A549 (cell line): Measurements from ENCODE around the gene RESF1. TPM values are rescaled to one million over a fixed set of nuclear protein-coding genes. Genes with fewer than 3 reads are reported as not detected.

Experiments
- ATAC-seq, 2 experiments: fragments of 200-7000 bp in 1 of 2; fragments of >200 bp in 1 of 2; cut with Nextera tagmentation in 1 of 2; cut with Tn5 transposase in 1 of 2; 3 replicates each; pipeline versions ENCODE4 v1.8.0 to v1.9.1; 2018 to 2020; ENCODE audit warnings: mild to moderate bottlenecking in 1 of 2, moderate library complexity in 1 of 2
- CTCF ChIA-PET: fragments of 300-600 bp; sonication (Branson Sonifier 250); formaldehyde crosslinking; extraction: SDS; loops from one replicate; lab custom pipeline; 2021; ENCODE audit warnings: antibody characterized with exemption, inconsistent platforms; lab: Yijun Ruan, JAX
- POLR2A ChIA-PET: fragments of 350-600 bp; formaldehyde crosslinking; extraction: SDS; loops from one replicate; lab custom pipeline; 2021; ENCODE audit warnings: antibody characterized with exemption, inconsistent platforms; lab: Yijun Ruan, JAX
- DNase-seq, 2 experiments: peaks; one replicate each; pipeline versions ENCODE4 v3.0.0 to v3.0.0-alpha.2; 2011 to 2016; ENCODE audit warnings: low read depth in 1 of 2, low spot score in 1 of 2
- FAIRE-seq: peaks from 2 replicates; lab custom pipeline; 2011; peaks lifted over from hg19 to GRCh38; lab: Jason Lieb, UNC
- H3K27ac ChIP-seq, 2 experiments: fragments of >200 bp; sonication (Bioruptor Twin); formaldehyde crosslinking; 3 replicates each; pipeline ENCODE4 v1.5.1; 2016 to 2017
- H3K4me1 ChIP-seq: fragments of >200 bp; sonication (Bioruptor Twin); formaldehyde crosslinking; 3 replicates; pipeline ENCODE4 v1.6.1; 2016
- H3K4me2 ChIP-seq: fragments of >200 bp; sonication (Bioruptor Twin); formaldehyde crosslinking; 3 replicates; pipeline ENCODE4 v1.6.1; 2016
- H3K4me3 ChIP-seq: fragments of >200 bp; sonication (Bioruptor Twin); formaldehyde crosslinking; 3 replicates; pipeline ENCODE4 v1.5.1; 2016
- H3K9me3 ChIP-seq: fragments of >200 bp; sonication (Bioruptor Twin); formaldehyde crosslinking; 3 replicates; pipeline ENCODE4 v1.6.1; 2016
- CBX2 ChIP-seq: fragments of 200-600 bp; sonication (generic); IDR thresholded peaks from 2 replicates; pipeline ENCODE4 v1.6.1; 2016; ENCODE audit warnings: low read depth, mild to moderate bottlenecking, borderline replicate concordance
- CBX8 ChIP-seq: fragments of 200-600 bp; sonication (generic); IDR thresholded peaks from 2 replicates; pipeline ENCODE4 v1.6.1; 2016
- EHF ChIP-seq: fragments of 250-450 bp; sonication (Bioruptor Pico); IDR thresholded peaks from 2 replicates; pipeline ENCODE4 v1.5.0; 2020; ENCODE audit warnings: mild to moderate bottlenecking
- EHMT2 ChIP-seq: fragments of 200-600 bp; sonication (generic); IDR thresholded peaks from 2 replicates; pipeline ENCODE4 v1.6.1; 2016; ENCODE audit warnings: antibody characterized with exemption, low read depth, mild to moderate bottlenecking, moderate library complexity
- FOSL2 ChIP-seq, 2 experiments: fragments of 450-650 bp in 1 of 2; fragments of >200 bp in 1 of 2; sonication (Bioruptor Twin) in 1 of 2; formaldehyde crosslinking; IDR thresholded peaks; 2 replicates each; pipeline versions ENCODE4 v1.5.0 to v1.6.1; 2016 to 2020; ENCODE audit warnings: mild to moderate bottlenecking in 1 of 2, moderate library complexity in 1 of 2
- GATA3 ChIP-seq: IDR thresholded peaks from 2 replicates; pipeline ENCODE4 v1.6.1; 2012; ENCODE audit warnings: borderline replicate concordance
- HEYL ChIP-seq: fragments of 250-450 bp; sonication (Bioruptor Pico); IDR thresholded peaks from 2 replicates; pipeline ENCODE4 v1.8.0; 2021; ENCODE audit warnings: mild to moderate bottlenecking, moderate library complexity
- KDM1A ChIP-seq: fragments of 200-600 bp; sonication (generic); IDR thresholded peaks from 2 replicates; pipeline ENCODE4 v1.6.1; 2016; ENCODE audit warnings: low read depth, mild to moderate bottlenecking
- KDM5A ChIP-seq: fragments of 200-600 bp; sonication (generic); IDR thresholded peaks from 2 replicates; pipeline ENCODE4 v1.6.1; 2016; ENCODE audit warnings: antibody characterized with exemption, mild to moderate bottlenecking
- POLR2A ChIP-seq: IDR thresholded peaks from 2 replicates; pipeline ENCODE4 v1.6.1; 2012; ENCODE audit warnings: mild to moderate bottlenecking, low read length
- POLR2AphosphoS2 ChIP-seq: conservative IDR thresholded peaks from 2 replicates; pipeline ENCODE4 v1.6.1; 2012; ENCODE audit warnings: low read length, improper control_type of control experiment, inconsistent platforms
- RFX5 ChIP-seq: fragments of 450-650 bp; IDR thresholded peaks from 2 replicates; pipeline ENCODE4 v1.7.1; 2014; ENCODE audit warnings: antibody characterized with exemption, mild to moderate bottlenecking, moderate library complexity
- ZC3H11A ChIP-seq: fragments of 450-650 bp; IDR thresholded peaks from 2 replicates; pipeline ENCODE4 v1.6.1; 2014; ENCODE audit warnings: antibody characterized with exemption, mild to moderate bottlenecking
- ZFP36 ChIP-seq: fragments of 450-650 bp; IDR thresholded peaks from 2 replicates; pipeline ENCODE4 v1.6.1; 2014; ENCODE audit warnings: borderline replicate concordance; ENCODE audit not compliant: partially characterized antibody
- ZNF302 ChIP-seq: fragments of 250-450 bp; sonication (Bioruptor Pico); IDR thresholded peaks from 2 replicates; pipeline ENCODE4 v1.9.0; 2021; ENCODE audit warnings: inconsistent platforms, mild to moderate bottlenecking, moderate library complexity
- WGBS: methylation state at CpG from one replicate; pipeline ENCODE4 v1.1.6; 2017; ENCODE audit errors: missing lambda C conversion rate; 5-methylcytosine and 5-hydroxymethylcytosine counted together
- polyA plus RNA-seq, 4 experiments: library from polyadenylated mRNA; depleted of rRNA in 3 of 4; stranded (reverse); fragments of >200 nt; fragmentation: RNase III in 1 of 4; extraction: RNeasy Plus Mini Kit Qiagen cat#74134 plus additional on column Dnase treatment in 1 of 4; gene quantifications; 2 replicates in 3 of 4; 3 replicates in 1 of 4; pipeline ENCODE4 v1.2.3, GENCODE V29; 2011 to 2017
- TF ChIP-seq, protein P1 (sequence below): IDR thresholded peaks from 2 replicates; pipeline ENCODE4 v1.6.1; 2012
- TF ChIP-seq, protein P2 (sequence below): fragments of >200 bp; sonication (Bioruptor Twin); formaldehyde crosslinking; IDR thresholded peaks from 2 replicates; pipeline ENCODE4 v1.6.1; 2016
- TF ChIP-seq, protein P3 (sequence below): fragments of >200 bp; sonication (Bioruptor Twin); formaldehyde crosslinking; IDR thresholded peaks from 3 replicates; pipeline ENCODE4 v1.5.1; 2016
- TF ChIP-seq, protein P4 (sequence below): fragments of 150-350 bp; IDR thresholded peaks from 2 replicates; pipeline ENCODE4 v1.6.1; 2014; ENCODE audit warnings: low read depth, mild to moderate bottlenecking, low read length
- TF ChIP-seq, protein P5 (sequence below): fragments of 250-450 bp; sonication (Bioruptor Pico); IDR thresholded peaks from 2 replicates; pipeline ENCODE4 v1.5.0; 2020; ENCODE audit warnings: low read depth, mild to moderate bottlenecking, moderate library complexity
- TF ChIP-seq, protein P6 (sequence below): fragments of 200-600 bp; sonication (generic); IDR thresholded peaks from 2 replicates; pipeline ENCODE4 v1.6.1; 2016; ENCODE audit warnings: antibody characterized with exemption, mild to moderate bottlenecking, moderate library complexity

Gene RESF1
- polyA plus RNA-seq, 2 of the 4 experiments (the other 2 are of a cell fraction): 17.5 to 45.4 TPM

DNA sequence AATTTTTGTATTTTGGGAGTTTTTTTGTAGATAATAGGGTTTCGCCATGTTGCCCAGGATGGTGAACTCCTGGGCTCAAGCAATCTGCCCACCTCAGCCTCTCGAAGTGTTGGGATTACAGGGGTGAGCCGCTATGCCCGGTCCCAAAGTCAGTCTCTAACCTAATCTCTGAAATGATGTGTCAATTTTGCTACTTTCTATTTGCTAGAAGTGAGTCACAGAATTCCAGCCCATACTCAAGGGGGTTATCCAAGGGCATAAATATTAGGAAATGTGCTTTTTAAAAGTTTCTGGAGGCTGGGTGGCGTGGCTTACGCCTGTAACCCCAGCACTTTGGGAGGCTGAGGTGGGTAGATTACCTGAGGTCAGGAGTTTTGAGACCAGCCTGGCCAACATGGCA is 40.5 kb downstream of the RESF1 start:
- 97% methylated on average over 6 of the region's 6 CpGs for WGBS
- POLR2A ChIA-PET: no interaction called here
- Histone ChIP-seq H3K4me2 (no peak overlapping the region), H3K4me3 (no peak overlapping the region), H3K27ac (no peak overlapping the region), H3K4me1 (no peaks in the 10 kb centered on the region; the same call in 2 of the 3 replicates), H3K9me3 (no peaks in the 10 kb centered on the region)
- DNase-seq (no peak), ATAC-seq (no peak), FAIRE-seq (no peak)
- TF ChIP-seq, protein P1, sequence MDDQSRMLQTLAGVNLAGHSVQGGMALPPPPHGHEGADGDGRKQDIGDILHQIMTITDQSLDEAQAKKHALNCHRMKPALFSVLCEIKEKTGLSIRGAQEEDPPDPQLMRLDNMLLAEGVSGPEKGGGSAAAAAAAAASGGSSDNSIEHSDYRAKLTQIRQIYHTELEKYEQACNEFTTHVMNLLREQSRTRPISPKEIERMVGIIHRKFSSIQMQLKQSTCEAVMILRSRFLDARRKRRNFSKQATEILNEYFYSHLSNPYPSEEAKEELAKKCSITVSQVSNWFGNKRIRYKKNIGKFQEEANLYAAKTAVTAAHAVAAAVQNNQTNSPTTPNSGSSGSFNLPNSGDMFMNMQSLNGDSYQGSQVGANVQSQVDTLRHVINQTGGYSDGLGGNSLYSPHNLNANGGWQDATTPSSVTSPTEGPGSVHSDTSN: no peak
- TF ChIP-seq CBX2: no peak
- TF ChIP-seq ZC3H11A: no peak
- no peak for TF ChIP-seq GATA3
- no peak for TF ChIP-seq FOSL2 (IDR thresholded peaks at IDR 0.05)
- no peak for TF ChIP-seq FOSL2 (CRISPR knock-in tag; IDR thresholded peaks at IDR 0.05)
- no peak for TF ChIP-seq POLR2AphosphoS2
- TF ChIP-seq HEYL (CRISPR knock-in tag): no peak
- no peak for TF ChIP-seq RFX5
- TF ChIP-seq, protein P2, sequence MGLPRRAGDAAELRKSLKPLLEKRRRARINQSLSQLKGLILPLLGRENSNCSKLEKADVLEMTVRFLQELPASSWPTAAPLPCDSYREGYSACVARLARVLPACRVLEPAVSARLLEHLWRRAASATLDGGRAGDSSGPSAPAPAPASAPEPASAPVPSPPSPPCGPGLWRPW: no peak
- TF ChIP-seq, protein P3, sequence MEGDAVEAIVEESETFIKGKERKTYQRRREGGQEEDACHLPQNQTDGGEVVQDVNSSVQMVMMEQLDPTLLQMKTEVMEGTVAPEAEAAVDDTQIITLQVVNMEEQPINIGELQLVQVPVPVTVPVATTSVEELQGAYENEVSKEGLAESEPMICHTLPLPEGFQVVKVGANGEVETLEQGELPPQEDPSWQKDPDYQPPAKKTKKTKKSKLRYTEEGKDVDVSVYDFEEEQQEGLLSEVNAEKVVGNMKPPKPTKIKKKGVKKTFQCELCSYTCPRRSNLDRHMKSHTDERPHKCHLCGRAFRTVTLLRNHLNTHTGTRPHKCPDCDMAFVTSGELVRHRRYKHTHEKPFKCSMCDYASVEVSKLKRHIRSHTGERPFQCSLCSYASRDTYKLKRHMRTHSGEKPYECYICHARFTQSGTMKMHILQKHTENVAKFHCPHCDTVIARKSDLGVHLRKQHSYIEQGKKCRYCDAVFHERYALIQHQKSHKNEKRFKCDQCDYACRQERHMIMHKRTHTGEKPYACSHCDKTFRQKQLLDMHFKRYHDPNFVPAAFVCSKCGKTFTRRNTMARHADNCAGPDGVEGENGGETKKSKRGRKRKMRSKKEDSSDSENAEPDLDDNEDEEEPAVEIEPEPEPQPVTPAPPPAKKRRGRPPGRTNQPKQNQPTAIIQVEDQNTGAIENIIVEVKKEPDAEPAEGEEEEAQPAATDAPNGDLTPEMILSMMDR: no peak
- no peak for TF ChIP-seq CBX8
- CTCF ChIA-PET: interaction anchor here (1.2 kb wide), 1 partner anchor 8 kb away, joined by 3 read pairs; no protein-coding TSS in a partner anchor

DNA sequence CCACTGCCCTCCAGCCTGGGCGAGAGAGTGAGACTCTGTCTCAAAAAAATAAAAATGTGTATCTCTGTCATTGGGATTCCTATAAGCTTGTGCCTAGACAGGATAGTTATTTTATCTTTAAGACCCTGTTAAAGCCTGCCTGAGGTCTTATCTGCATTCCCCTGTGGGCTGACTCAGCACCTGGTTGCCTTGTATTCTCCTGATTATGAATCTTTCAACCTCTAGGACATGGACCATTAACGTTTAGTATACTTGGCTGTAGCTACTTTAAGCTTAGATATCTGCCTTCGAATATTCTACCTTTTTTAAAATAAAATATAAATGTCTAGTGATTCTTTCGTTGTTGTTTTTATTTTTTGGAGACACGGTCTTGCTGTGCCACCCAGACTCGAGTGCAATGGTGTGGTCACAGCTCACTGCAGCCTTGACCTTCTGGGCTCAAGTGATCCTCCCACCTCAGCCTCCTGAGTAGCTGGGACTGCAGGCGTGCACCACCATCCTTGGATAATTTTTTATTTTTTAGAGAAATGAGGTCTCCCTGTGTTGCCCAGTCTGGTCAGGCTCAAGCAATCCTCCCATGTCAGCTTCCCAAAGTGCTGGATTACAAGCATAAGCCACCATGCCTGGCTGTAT is 41.3 kb downstream of the RESF1 start:
- Histone ChIP-seq H3K4me1 (no peaks in the 10 kb centered on the region; the same call in 2 of the 3 replicates), H3K9me3 (no peaks in the 10 kb centered on the region), H3K4me3 (no peak overlapping the region), H3K4me2 (no peak overlapping the region), H3K27ac (no peak overlapping the region)
- ChIA-PET POLR2A (no interaction called here), CTCF (interaction anchor here (1.2 kb wide), 1 partner anchor 9 kb away, joined by 3 read pairs; no protein-coding TSS in a partner anchor)
- no peak for DNase-seq
- ATAC-seq: no peak
- no peak for TF ChIP-seq ZNF302 (CRISPR knock-in tag)
- TF ChIP-seq POLR2A: no peak
- no peak for TF ChIP-seq ZFP36
- no peak for TF ChIP-seq KDM5A
- no peak for TF ChIP-seq GATA3
- TF ChIP-seq KDM1A: no peak
- TF ChIP-seq, protein P4, sequence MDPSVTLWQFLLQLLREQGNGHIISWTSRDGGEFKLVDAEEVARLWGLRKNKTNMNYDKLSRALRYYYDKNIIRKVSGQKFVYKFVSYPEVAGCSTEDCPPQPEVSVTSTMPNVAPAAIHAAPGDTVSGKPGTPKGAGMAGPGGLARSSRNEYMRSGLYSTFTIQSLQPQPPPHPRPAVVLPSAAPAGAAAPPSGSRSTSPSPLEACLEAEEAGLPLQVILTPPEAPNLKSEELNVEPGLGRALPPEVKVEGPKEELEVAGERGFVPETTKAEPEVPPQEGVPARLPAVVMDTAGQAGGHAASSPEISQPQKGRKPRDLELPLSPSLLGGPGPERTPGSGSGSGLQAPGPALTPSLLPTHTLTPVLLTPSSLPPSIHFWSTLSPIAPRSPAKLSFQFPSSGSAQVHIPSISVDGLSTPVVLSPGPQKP: no peak
- no peak for TF ChIP-seq EHF
- TF ChIP-seq, protein P5, sequence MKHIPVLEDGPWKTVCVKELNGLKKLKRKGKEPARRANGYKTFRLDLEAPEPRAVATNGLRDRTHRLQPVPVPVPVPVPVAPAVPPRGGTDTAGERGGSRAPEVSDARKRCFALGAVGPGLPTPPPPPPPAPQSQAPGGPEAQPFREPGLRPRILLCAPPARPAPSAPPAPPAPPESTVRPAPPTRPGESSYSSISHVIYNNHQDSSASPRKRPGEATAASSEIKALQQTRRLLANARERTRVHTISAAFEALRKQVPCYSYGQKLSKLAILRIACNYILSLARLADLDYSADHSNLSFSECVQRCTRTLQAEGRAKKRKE (CRISPR knock-in tag): no peak
- no peak for TF ChIP-seq EHMT2
- TF ChIP-seq, protein P6, sequence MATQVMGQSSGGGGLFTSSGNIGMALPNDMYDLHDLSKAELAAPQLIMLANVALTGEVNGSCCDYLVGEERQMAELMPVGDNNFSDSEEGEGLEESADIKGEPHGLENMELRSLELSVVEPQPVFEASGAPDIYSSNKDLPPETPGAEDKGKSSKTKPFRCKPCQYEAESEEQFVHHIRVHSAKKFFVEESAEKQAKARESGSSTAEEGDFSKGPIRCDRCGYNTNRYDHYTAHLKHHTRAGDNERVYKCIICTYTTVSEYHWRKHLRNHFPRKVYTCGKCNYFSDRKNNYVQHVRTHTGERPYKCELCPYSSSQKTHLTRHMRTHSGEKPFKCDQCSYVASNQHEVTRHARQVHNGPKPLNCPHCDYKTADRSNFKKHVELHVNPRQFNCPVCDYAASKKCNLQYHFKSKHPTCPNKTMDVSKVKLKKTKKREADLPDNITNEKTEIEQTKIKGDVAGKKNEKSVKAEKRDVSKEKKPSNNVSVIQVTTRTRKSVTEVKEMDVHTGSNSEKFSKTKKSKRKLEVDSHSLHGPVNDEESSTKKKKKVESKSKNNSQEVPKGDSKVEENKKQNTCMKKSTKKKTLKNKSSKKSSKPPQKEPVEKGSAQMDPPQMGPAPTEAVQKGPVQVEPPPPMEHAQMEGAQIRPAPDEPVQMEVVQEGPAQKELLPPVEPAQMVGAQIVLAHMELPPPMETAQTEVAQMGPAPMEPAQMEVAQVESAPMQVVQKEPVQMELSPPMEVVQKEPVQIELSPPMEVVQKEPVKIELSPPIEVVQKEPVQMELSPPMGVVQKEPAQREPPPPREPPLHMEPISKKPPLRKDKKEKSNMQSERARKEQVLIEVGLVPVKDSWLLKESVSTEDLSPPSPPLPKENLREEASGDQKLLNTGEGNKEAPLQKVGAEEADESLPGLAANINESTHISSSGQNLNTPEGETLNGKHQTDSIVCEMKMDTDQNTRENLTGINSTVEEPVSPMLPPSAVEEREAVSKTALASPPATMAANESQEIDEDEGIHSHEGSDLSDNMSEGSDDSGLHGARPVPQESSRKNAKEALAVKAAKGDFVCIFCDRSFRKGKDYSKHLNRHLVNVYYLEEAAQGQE: no peak
- FAIRE-seq: no peak
- WGBS: 95% methylated on average over 7 of the region's 7 CpGs
